GM12874 (cell line): ENCODE measurements around the gene PSMD7.

Experiments
- TF ChIP-seq, protein P1 (sequence below): IDR thresholded peaks from 2 replicates; pipeline ENCODE4 v1.5.1; 2011; ENCODE audit warnings: low read depth, mild to moderate bottlenecking, control low read depth, low read length, moderate library complexity; ENCODE audit not compliant: insufficient read depth

The PSMD7 gene

DNA sequence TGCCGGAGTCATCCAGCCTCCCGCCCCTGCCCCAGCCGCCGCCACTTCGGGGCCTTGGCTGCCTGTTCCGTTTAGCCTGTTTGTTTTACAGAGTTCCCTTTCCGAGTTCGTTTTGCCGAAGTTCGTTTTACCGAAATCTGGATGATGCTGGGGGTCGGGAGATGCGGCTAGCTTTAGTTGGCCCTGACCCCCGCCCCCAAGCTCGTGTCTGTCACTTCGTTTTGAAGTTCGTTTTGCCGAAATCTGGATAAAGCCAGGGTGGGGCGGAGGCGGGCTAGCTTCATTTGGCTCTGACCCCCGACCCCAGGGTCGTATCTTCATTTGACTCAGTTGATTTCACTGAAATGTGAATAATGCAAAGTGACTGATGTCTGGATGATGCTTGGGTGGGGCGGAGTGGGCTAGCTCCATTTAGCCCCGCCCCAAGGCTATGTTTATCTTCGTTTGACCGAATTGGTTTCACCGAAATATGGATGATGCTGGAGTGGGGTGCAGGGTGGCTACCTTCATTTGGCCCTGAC, 591 bp downstream of the PSMD7 start:
- TF ChIP-seq, protein P1, sequence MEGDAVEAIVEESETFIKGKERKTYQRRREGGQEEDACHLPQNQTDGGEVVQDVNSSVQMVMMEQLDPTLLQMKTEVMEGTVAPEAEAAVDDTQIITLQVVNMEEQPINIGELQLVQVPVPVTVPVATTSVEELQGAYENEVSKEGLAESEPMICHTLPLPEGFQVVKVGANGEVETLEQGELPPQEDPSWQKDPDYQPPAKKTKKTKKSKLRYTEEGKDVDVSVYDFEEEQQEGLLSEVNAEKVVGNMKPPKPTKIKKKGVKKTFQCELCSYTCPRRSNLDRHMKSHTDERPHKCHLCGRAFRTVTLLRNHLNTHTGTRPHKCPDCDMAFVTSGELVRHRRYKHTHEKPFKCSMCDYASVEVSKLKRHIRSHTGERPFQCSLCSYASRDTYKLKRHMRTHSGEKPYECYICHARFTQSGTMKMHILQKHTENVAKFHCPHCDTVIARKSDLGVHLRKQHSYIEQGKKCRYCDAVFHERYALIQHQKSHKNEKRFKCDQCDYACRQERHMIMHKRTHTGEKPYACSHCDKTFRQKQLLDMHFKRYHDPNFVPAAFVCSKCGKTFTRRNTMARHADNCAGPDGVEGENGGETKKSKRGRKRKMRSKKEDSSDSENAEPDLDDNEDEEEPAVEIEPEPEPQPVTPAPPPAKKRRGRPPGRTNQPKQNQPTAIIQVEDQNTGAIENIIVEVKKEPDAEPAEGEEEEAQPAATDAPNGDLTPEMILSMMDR, result no peak

DNA sequence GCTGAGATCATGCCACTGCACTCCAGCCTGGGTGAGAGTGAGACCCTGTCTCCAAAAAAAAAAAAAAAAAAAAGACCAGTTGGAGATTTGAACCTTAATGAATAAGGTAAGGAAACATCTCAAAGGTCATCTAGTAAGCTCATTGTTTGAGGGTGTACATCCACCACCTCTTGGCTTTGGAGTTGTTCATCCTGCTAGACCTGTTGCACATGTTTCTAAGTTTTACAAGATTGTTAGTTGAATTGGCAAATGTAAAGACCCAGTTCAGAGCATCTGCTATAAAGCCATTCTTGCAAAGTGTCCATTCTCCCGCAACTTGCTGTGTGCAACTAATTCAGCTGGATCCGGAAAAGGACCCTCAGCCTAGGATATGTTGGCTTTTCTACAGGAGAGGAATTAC, 1.5 kb downstream of the PSMD7 start:
- TF ChIP-seq, protein P1, result no peak

DNA sequence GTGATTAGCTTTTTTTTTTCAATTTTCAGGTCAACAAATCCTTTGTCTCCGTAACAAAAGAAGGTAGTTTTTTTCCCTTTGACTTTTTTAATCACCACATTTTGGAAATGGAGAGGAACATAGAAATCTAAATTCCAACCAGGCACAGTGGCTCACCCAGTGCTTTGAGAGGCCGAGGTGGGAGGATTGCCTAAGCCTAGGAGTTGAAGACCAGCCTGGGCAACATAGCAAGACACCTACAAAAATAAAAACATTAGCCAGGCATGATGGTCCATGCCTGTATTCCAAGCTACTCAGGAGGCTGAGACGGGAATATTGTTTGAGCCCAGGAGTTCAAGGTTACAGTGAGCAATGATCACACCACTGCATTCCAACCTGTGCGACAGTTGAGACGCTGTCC, 5.7 kb downstream of the PSMD7 start:
- TF ChIP-seq, protein P1, result no peak

DNA sequence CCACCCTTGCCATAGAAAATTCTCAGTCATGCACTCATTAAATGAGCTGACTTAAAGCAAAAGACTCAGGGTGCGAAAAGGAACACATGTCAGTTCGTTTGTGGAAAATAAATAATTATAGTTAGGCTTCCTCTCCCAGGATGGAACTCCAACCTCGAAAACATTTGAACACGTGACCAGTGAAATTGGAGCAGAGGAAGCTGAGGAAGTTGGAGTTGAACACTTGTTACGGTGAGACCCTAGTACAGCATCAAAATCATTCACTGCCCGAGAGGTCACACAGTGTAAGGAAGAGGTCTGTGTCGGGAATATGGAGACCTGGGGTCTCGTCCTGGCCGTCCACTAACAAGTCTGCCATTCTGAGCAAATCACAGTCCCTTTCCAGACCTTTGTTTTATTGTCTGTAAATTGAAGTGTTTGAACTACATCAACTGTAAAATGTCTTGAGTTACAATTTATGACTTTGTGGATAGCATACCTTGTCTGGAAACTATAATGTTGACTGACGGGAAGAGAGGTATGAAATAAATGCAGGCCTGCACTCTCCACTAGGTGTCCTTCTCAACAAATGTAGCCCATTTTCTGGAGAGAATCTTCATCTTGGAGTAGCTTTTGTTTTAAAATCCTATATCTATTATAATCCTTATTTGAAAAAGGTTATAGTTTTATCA, 7.7 kb downstream of the PSMD7 start:
- TF ChIP-seq, protein P1, result no peak

DNA sequence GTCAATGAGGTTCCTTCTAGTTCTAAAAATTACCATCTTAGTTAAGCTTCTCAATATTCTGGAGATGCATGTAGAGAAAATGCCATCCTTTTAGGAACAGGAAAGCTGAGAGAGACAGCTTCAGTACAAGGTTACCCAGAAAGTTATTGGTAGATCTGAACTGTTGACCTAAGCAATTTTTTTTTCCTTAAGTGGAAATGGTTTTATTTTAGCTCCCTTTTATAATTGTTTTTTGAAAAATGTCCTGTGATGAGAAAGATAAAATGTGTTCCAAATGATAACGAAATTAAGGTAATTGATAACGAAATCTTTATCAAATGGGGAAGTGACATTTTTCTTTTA, 8.2 kb downstream of the PSMD7 start:
- TF ChIP-seq, protein P1, result no peak

DNA sequence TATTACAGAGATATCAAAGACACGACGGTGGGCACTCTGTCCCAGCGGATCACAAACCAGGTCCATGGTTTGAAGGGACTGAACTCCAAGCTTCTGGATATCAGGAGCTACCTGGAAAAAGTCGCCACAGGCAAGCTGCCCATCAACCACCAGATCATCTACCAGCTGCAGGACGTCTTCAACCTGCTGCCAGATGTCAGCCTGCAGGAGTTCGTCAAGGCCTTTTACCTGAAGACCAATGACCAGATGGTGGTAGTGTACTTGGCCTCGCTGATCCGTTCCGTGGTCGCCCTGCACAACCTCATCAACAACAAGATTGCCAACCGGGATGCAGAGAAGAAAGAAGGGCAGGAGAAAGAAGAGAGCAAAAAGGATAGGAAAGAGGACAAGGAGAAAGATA, 8.7 kb downstream of the PSMD7 start:
- TF ChIP-seq, protein P1, result no peak

DNA sequence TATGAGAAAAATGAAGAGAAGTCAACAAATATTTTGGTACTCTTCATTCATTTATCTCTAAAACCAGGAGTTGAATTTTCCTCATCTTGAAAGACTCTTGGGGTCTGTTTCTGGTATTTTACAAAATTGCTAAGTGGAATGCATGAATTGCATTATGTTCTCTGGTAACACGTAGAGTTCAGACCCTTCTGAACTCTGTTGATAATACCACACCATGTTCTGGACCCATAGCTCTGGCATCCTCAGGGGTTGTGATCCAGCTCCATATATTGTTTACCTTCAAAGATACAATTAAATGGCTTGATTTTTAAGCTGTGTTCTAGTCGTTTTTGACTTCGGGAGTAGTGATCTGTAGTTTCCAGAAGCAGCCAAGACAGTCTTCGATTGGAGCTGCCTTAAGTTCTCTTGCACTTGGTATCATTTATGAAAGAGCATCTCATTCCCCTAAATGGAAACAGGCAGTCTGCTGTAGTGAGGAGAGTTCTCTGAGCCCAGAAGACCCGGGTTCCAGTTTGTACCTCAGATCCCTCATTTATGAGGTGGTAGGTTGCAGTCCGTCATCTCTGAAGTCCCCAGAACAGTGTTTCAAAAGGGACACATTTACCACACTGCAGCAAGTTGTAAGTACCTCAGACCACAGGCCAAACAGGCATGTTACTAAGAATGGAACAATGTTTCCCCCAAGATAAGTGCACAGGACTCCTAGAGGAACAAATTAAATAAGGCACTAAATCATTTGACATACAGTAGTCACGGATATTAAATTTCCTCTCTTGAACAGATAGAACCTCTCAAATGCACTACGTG, 9.6 kb downstream of the PSMD7 start:
- TF ChIP-seq, protein P1, result no peak
